T-helper 17 cell (primary cell): ENCODE measurements around the gene CCSER2. TPM values are rescaled to one million over a fixed set of nuclear protein-coding genes. Genes with fewer than 3 reads are reported as not detected.
"Not testable (repeated sequence)": the region's sequence is repeated elsewhere in the genome, so short reads cannot be mapped to it uniquely, and the experiment has no call there.

Experiments
- ATAC-seq: fragments of 150-1000 bp; cut with Tn5 transposase; 2 replicates; pipeline ENCODE4 v1.10.0; 2021; ENCODE audit warnings: mild to moderate bottlenecking, moderate library complexity
- DNase-seq, 3 donors: peaks; one replicate each; pipeline versions ENCODE4 v3.0.0 to v3.0.0-alpha.2; 2020 to 2021
- H3K9me3 ChIP-seq: one replicate; pipeline ENCODE4 v1.7.0; 2013; ENCODE audit warnings: low read length, mild to moderate bottlenecking; ENCODE audit not compliant: control insufficient read depth, poor library complexity, severe bottlenecking
- H3K27ac Mint-ChIP-seq: one replicate; pipeline ENCODE4 v1.8.0; 2022; ENCODE audit warnings: mild to moderate bottlenecking, moderate library complexity, mixed read lengths
- H3K27me3 Mint-ChIP-seq: one replicate; pipeline ENCODE4 v1.8.0; 2022; ENCODE audit warnings: mixed read lengths
- H3K36me3 Mint-ChIP-seq: one replicate; pipeline ENCODE4 v1.8.0; 2022; ENCODE audit warnings: low read depth, mixed read lengths
- H3K4me1 Mint-ChIP-seq: one replicate; pipeline ENCODE4 v1.8.0; 2022; ENCODE audit warnings: mild to moderate bottlenecking, mixed read lengths
- H3K4me3 Mint-ChIP-seq: one replicate; pipeline ENCODE4 v1.8.0; 2022; ENCODE audit warnings: mild to moderate bottlenecking, moderate library complexity, mixed read lengths
- total RNA-seq, 4 donors: library from RNA in 2 of 4; stranded (reverse) in 2 of 4; gene quantifications; one replicate each; pipeline ENCODE4 v1.2.3 and lab custom pipeline; 2022 to 2026

Gene CCSER2
- total RNA-seq, 2 donors from 2014 or later, result 137 to 138 TPM

- peak overlapping the region; percentile 99 for H3K27ac Mint-ChIP-seq
- H3K4me3 Mint-ChIP-seq, DNase-seq, ATAC-seq, H3K36me3 Mint-ChIP-seq, H3K27me3 Mint-ChIP-seq, H3K9me3 ChIP-seq: not testable (repeated sequence)
- peaks cover 27% of the 10 kb centered on the region for H3K4me1 Mint-ChIP-seq
Observed at GRCh38 chr10:84326995-84327394, 1.4 kb upstream of the CCSER2 start.

GRCh38 chr10:84329196-84329611 lies 815 bp downstream of the CCSER2 start:
- Mint-ChIP-seq H3K27me3 (no peaks in the 10 kb centered on the region), H3K27ac (peak overlapping the region; percentile 99), H3K4me1 (peaks cover 37% of the 10 kb centered on the region), H3K4me3 (peak overlapping the region; percentile 92), H3K36me3 (no peaks in the 10 kb centered on the region)
- DNase-seq, result peak in 2 of 3 donors; percentile 22 to 42
- H3K9me3 ChIP-seq, result no peaks in the 10 kb centered on the region
- ATAC-seq, result peak; percentile 5

GRCh38 chr10:84329986-84330651 lies 1.7 kb downstream of the CCSER2 start:
- DNase-seq, result no peak
- ATAC-seq, result peak; percentile 37
- Mint-ChIP-seq H3K4me1 (peaks cover 44% of the 10 kb centered on the region), H3K27me3 (no peaks in the 10 kb centered on the region), H3K27ac (peak overlapping the region; percentile 99), H3K36me3 (no peaks in the 10 kb centered on the region), H3K4me3 (peak overlapping the region; percentile 92)
- no peaks in the 10 kb centered on the region for H3K9me3 ChIP-seq

GRCh38 chr10:84331091-84331490 lies 2.7 kb downstream of the CCSER2 start:
- ATAC-seq (no peak), DNase-seq (no peak)
- H3K4me3 Mint-ChIP-seq, result peak overlapping the region; percentile 92
- H3K27me3 Mint-ChIP-seq, result no peaks in the 10 kb centered on the region
- no peaks in the 10 kb centered on the region for H3K9me3 ChIP-seq
- H3K27ac Mint-ChIP-seq, result peak overlapping the region; percentile 99
- H3K36me3 Mint-ChIP-seq, result no peaks in the 10 kb centered on the region
- peaks cover 44% of the 10 kb centered on the region for H3K4me1 Mint-ChIP-seq

GRCh38 chr10:84333864-84334451 lies 5.6 kb downstream of the CCSER2 start:
- peak; percentile 23 to 65 (median 55) for DNase-seq
- no peak overlapping the region for H3K27ac Mint-ChIP-seq
- H3K9me3 ChIP-seq, result no peaks in the 10 kb centered on the region
- peak overlapping the region; percentile 88 for H3K4me3 Mint-ChIP-seq
- no peaks in the 10 kb centered on the region for H3K36me3 Mint-ChIP-seq
- ATAC-seq, result peak; percentile 85
- peaks cover 44% of the 10 kb centered on the region for H3K4me1 Mint-ChIP-seq
- H3K27me3 Mint-ChIP-seq, result no peaks in the 10 kb centered on the region

- ATAC-seq, result no peak
- no peak for DNase-seq
- H3K9me3 ChIP-seq, result no peaks in the 10 kb centered on the region
- H3K4me1 Mint-ChIP-seq, result peaks cover 38% of the 10 kb centered on the region
- H3K4me3 Mint-ChIP-seq, result peak overlapping the region; percentile 88
- H3K27ac Mint-ChIP-seq, result no peak overlapping the region
- H3K27me3 Mint-ChIP-seq, result no peaks in the 10 kb centered on the region
- H3K36me3 Mint-ChIP-seq, result no peaks in the 10 kb centered on the region
Observed at GRCh38 chr10:84334811-84335210, 6.4 kb downstream of the CCSER2 start.

GRCh38 chr10:84335516-84335915 lies 7.1 kb downstream of the CCSER2 start:
- no peak for DNase-seq
- Mint-ChIP-seq H3K27me3 (no peaks in the 10 kb centered on the region), H3K27ac (no peak overlapping the region)

GRCh38 chr10:84336406-84337090 lies 8.2 kb downstream of the CCSER2 start:
- no peaks in the 10 kb centered on the region for H3K27me3 Mint-ChIP-seq
- no peak for DNase-seq
- H3K4me3 Mint-ChIP-seq, result no peak overlapping the region
- peaks cover 3% of the 10 kb centered on the region for H3K36me3 Mint-ChIP-seq
- no peaks in the 10 kb centered on the region for H3K9me3 ChIP-seq
- H3K4me1 Mint-ChIP-seq, result peaks cover 36% of the 10 kb centered on the region
- no peak for ATAC-seq
- H3K27ac Mint-ChIP-seq, result no peak overlapping the region

More at GRCh38 chr10:84335516-84335915, 7.1 kb downstream of the CCSER2 start:
- Mint-ChIP-seq H3K36me3 (peaks cover under 1% of the 10 kb centered on the region), H3K4me3 (no peak overlapping the region), H3K4me1 (peaks cover 36% of the 10 kb centered on the region)
- no peak for ATAC-seq
- no peaks in the 10 kb centered on the region for H3K9me3 ChIP-seq

- no peak overlapping the region for H3K27ac Mint-ChIP-seq
- peaks cover 3% of the 10 kb centered on the region for H3K36me3 Mint-ChIP-seq
- no peaks in the 10 kb centered on the region for H3K9me3 ChIP-seq
- no peak for DNase-seq
- no peaks in the 10 kb centered on the region for H3K27me3 Mint-ChIP-seq
- H3K4me3 Mint-ChIP-seq, result no peak overlapping the region
- ATAC-seq, result no peak
- H3K4me1 Mint-ChIP-seq, result peaks cover 42% of the 10 kb centered on the region
Observed at GRCh38 chr10:84337199-84337598, 8.8 kb downstream of the CCSER2 start.

- H3K36me3 Mint-ChIP-seq, result peaks cover 3% of the 10 kb centered on the region
- no peak for ATAC-seq
- H3K27me3 Mint-ChIP-seq, result no peaks in the 10 kb centered on the region
- H3K9me3 ChIP-seq, result no peaks in the 10 kb centered on the region
- H3K4me1 Mint-ChIP-seq, result peaks cover 51% of the 10 kb centered on the region
- no peak overlapping the region for H3K4me3 Mint-ChIP-seq
- no peak overlapping the region for H3K27ac Mint-ChIP-seq
- DNase-seq, result no peak
Observed at GRCh38 chr10:84339025-84339424, 10.6 kb downstream of the CCSER2 start.

- Mint-ChIP-seq H3K27ac (peak overlapping the region; percentile 93), H3K4me1 (peaks cover 52% of the 10 kb centered on the region), H3K36me3 (peaks cover 6% of the 10 kb centered on the region), H3K4me3 (no peak overlapping the region), H3K27me3 (no peaks in the 10 kb centered on the region)
- DNase-seq, result no peak
- ATAC-seq, result no peak
- H3K9me3 ChIP-seq, result no peaks in the 10 kb centered on the region
Observed at GRCh38 chr10:84340187-84340586, 11.8 kb downstream of the CCSER2 start.

- Mint-ChIP-seq H3K36me3 (peaks cover 6% of the 10 kb centered on the region), H3K27ac (peak overlapping the region; percentile 93), H3K4me1 (peaks cover 52% of the 10 kb centered on the region), H3K27me3 (no peaks in the 10 kb centered on the region), H3K4me3 (peak overlapping the region; percentile 64)
- ATAC-seq, result no peak
- H3K9me3 ChIP-seq, result no peaks in the 10 kb centered on the region
- DNase-seq, result no peak
Observed at GRCh38 chr10:84340632-84341537, 12.5 kb downstream of the CCSER2 start.

GRCh38 chr10:84341538-84341856 lies 13.1 kb downstream of the CCSER2 start:
- Mint-ChIP-seq H3K27me3 (no peaks in the 10 kb centered on the region), H3K36me3 (peaks cover 6% of the 10 kb centered on the region), H3K4me3 (peak overlapping the region; percentile 41), H3K4me1 (peaks cover 52% of the 10 kb centered on the region), H3K27ac (peak overlapping the region; percentile 93)
- ATAC-seq (peak; percentile 35), DNase-seq (no peak)
- H3K9me3 ChIP-seq, result no peaks in the 10 kb centered on the region
